ENCODE results near the gene GPATCH2.

The GPATCH2 gene

DNA sequence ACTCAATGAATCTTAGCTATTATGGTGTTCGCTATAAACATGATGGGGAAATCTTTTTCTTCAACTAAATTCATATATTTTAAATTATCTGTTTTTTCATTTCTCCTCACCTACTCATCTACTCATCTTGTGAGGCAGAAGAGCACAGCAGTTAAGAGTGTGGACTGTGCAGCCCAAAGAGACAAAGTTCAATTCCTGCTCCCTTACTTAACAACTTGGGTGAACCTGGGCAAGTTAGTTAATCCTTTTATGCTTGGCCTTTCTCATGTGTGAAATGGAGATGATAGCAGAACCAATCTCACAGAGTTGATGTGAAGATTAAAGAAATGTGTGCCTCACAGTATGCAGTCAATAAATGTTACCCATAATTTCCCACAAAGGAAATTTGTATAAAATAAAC, 168.2 kb downstream of the GPATCH2 start:
- Histone ChIP-seq H3K4me1 (ENCODE audit: control insufficient read depth, insufficient read depth, low read length, poor library complexity, severe bottlenecking) (no peaks in the 10 kb centered on the region), H3K27ac (ENCODE audit: insufficient read depth, low read length, poor library complexity, severe bottlenecking) (no peak overlapping the region), H3K9me3 (ENCODE audit: control insufficient read depth, low read length) (no peaks in the 10 kb centered on the region), H3K4me3 (ENCODE audit: insufficient read depth, low read depth, low read length, poor library complexity, severe bottlenecking) (no peak overlapping the region), H3K27me3 (replicated peaks; ENCODE audit: control insufficient read depth, insufficient read depth, low read length, poor library complexity, severe bottlenecking) (no peaks in the 10 kb centered on the region), H3K36me3 (ENCODE audit: control insufficient read depth, insufficient read depth, low read length) (no peaks in the 10 kb centered on the region)
- no peak for DNase-seq

DNA sequence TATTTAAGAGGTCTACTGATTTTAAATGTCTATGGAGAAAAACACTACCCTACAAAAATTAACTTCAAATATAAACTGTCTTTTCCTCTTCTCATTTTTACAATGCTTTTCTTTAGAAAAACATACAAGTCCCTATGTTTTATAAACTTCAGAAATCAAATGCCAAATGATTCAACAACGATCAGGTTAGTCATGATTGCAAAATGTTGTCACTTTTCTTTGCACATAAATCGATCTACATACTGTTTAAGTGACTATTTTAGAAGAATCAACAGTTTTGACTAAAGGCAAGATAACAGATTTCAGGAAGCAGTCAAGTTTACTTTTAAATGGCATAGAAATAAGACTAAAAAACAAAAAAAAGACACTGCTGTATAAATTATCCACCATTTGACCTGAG, 168.7 kb downstream of the GPATCH2 start:
- no peak overlapping the region for H3K4me3 ChIP-seq (ENCODE audit: insufficient read depth, low read depth, low read length, poor library complexity, severe bottlenecking)
- H3K36me3 ChIP-seq (ENCODE audit: control insufficient read depth, insufficient read depth, low read length) = no peaks in the 10 kb centered on the region
- H3K4me1 ChIP-seq (ENCODE audit: control insufficient read depth, insufficient read depth, low read length, poor library complexity, severe bottlenecking) = no peaks in the 10 kb centered on the region
- H3K27me3 ChIP-seq (replicated peaks; ENCODE audit: control insufficient read depth, insufficient read depth, low read length, poor library complexity, severe bottlenecking) = no peaks in the 10 kb centered on the region
- no peak for DNase-seq
- no peak overlapping the region for H3K27ac ChIP-seq (ENCODE audit: insufficient read depth, low read length, poor library complexity, severe bottlenecking)
- no peaks in the 10 kb centered on the region for H3K9me3 ChIP-seq (ENCODE audit: control insufficient read depth, low read length)

DNA sequence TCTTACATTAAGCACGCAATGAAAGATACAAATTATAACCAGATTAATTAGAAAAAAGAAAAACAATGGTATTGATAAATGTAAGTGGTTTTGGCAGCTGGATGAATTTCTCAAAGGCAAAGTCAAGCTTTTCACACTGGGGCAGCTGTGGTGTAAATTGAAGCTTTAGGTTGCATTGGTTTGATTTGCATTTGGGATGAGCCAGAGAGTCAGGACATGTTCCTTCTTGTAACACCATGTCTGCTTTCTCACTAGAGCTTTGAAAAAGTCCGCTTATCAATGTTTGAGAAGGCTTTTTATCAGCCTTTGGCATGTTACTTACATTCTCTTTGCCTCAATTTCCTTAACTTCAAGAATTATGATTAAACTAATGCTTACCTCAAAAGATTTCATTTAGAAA, 173.9 kb downstream of the GPATCH2 start:
- H3K4me3 ChIP-seq (ENCODE audit: insufficient read depth, low read depth, low read length, poor library complexity, severe bottlenecking) = no peak overlapping the region
- no peaks in the 10 kb centered on the region for H3K27me3 ChIP-seq (replicated peaks; ENCODE audit: control insufficient read depth, insufficient read depth, low read length, poor library complexity, severe bottlenecking)
- no peak overlapping the region for H3K27ac ChIP-seq (ENCODE audit: insufficient read depth, low read length, poor library complexity, severe bottlenecking)
- H3K9me3 ChIP-seq (ENCODE audit: control insufficient read depth, low read length) = no peaks in the 10 kb centered on the region
- DNase-seq = no peak
- no peaks in the 10 kb centered on the region for H3K4me1 ChIP-seq (ENCODE audit: control insufficient read depth, insufficient read depth, low read length, poor library complexity, severe bottlenecking)
- no peaks in the 10 kb centered on the region for H3K36me3 ChIP-seq (ENCODE audit: control insufficient read depth, insufficient read depth, low read length)

DNA sequence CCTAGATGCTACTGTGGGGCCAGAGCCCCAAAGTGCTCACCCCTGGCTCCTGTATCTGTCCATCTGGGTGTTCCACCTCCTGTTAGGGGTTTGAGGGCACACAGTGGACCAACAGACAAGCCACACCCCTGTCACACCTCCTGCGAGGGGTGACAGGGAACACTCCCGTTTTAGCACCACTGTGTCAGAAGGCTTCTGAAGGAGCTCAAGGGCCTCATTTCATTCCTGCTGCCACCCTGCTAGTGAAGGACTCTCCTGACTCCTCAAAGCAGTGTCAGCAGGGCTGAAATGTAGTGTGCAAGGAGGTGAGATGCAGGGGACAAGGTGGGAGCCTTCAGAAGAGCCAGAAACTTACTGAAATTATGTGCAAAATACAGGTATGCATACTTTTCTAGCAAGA, 174.6 kb downstream of the GPATCH2 start:
- no peak overlapping the region for H3K27ac ChIP-seq (ENCODE audit: insufficient read depth, low read length, poor library complexity, severe bottlenecking)
- DNase-seq = no peak
- H3K36me3 ChIP-seq (ENCODE audit: control insufficient read depth, insufficient read depth, low read length) = no peaks in the 10 kb centered on the region
- no peak overlapping the region for H3K4me3 ChIP-seq (ENCODE audit: insufficient read depth, low read depth, low read length, poor library complexity, severe bottlenecking)
- H3K4me1 ChIP-seq (ENCODE audit: control insufficient read depth, insufficient read depth, low read length, poor library complexity, severe bottlenecking) = no peaks in the 10 kb centered on the region
- H3K9me3 ChIP-seq (ENCODE audit: control insufficient read depth, low read length) = no peaks in the 10 kb centered on the region
- no peaks in the 10 kb centered on the region for H3K27me3 ChIP-seq (replicated peaks; ENCODE audit: control insufficient read depth, insufficient read depth, low read length, poor library complexity, severe bottlenecking)

DNA sequence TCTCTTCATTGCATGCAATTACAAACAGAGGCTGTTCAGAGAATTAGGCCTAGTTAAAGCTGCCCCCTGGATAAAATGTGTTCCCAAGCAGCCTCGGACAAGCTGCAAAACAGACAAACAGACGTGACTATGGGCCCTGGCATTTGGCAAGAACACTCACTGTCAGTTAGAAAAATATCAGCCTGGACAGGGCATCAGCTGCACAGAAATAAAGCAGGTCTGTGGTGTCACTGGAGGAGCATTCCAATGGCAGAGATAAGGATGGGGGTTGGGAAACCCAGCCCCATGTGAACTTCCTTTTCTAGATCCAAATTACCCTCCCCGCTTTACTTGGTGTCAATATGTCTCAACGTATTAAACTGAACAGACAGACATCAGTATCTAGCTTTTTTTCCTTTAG, 177.1 kb downstream of the GPATCH2 start:
- Histone ChIP-seq H3K27ac (ENCODE audit: insufficient read depth, low read length, poor library complexity, severe bottlenecking) (no peak overlapping the region), H3K9me3 (ENCODE audit: control insufficient read depth, low read length) (no peaks in the 10 kb centered on the region), H3K36me3 (ENCODE audit: control insufficient read depth, insufficient read depth, low read length) (no peaks in the 10 kb centered on the region), H3K27me3 (replicated peaks; ENCODE audit: control insufficient read depth, insufficient read depth, low read length, poor library complexity, severe bottlenecking) (no peaks in the 10 kb centered on the region), H3K4me3 (ENCODE audit: insufficient read depth, low read depth, low read length, poor library complexity, severe bottlenecking) (no peak overlapping the region), H3K4me1 (ENCODE audit: control insufficient read depth, insufficient read depth, low read length, poor library complexity, severe bottlenecking) (no peaks in the 10 kb centered on the region)
- DNase-seq = no peak

DNA sequence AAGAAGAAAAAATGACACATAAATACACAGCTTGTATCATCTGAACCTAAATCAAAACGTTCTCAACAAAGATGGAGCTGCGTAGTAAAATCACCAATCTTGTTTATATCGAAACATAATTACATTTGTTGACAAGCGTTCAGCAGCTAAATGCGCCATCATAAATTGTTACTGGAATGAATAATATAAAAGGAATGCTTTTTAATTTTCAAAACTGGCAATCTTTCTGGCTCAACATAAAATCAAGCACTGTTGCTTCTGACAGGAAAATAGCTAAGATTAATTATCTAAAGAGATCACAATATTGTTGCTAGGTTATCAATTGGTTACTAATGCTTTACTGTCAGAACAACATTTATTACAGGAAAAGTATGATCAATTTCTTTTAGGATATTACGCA, 181.5 kb downstream of the GPATCH2 start:
- H3K9me3 ChIP-seq (ENCODE audit: control insufficient read depth, low read length) = no peaks in the 10 kb centered on the region
- H3K4me1 ChIP-seq (ENCODE audit: control insufficient read depth, insufficient read depth, low read length, poor library complexity, severe bottlenecking) = no peaks in the 10 kb centered on the region
- H3K4me3 ChIP-seq (ENCODE audit: insufficient read depth, low read depth, low read length, poor library complexity, severe bottlenecking) = no peak overlapping the region
- no peaks in the 10 kb centered on the region for H3K36me3 ChIP-seq (ENCODE audit: control insufficient read depth, insufficient read depth, low read length)
- H3K27me3 ChIP-seq (replicated peaks; ENCODE audit: control insufficient read depth, insufficient read depth, low read length, poor library complexity, severe bottlenecking) = no peaks in the 10 kb centered on the region
- no peak for DNase-seq
- H3K27ac ChIP-seq (ENCODE audit: insufficient read depth, low read length, poor library complexity, severe bottlenecking) = no peak overlapping the region

DNA sequence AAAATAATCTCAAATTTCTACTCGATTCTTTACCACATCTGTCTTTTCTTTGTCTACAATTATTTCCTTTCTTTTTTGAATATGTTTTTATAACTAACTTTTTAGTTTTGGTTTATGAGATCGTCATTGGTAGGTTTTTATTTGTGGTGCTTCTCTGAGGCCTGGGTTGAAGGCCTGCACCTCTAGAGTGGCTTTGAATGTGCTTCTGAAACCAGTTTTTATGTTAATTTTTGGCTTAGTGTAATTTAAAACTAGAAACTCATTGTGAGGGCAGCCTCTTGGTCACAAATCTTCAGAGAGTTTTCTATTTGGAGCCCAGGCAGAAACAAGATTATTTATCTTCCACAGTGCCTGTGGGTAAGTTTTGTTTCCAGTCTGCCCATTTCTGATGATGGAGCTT, 187.0 kb downstream of the GPATCH2 start:
- no peak for DNase-seq
- no peak overlapping the region for H3K4me3 ChIP-seq (ENCODE audit: insufficient read depth, low read depth, low read length, poor library complexity, severe bottlenecking)
- no peaks in the 10 kb centered on the region for H3K27me3 ChIP-seq (replicated peaks; ENCODE audit: control insufficient read depth, insufficient read depth, low read length, poor library complexity, severe bottlenecking)
- H3K4me1 ChIP-seq (ENCODE audit: control insufficient read depth, insufficient read depth, low read length, poor library complexity, severe bottlenecking) = no peaks in the 10 kb centered on the region
- no peaks in the 10 kb centered on the region for H3K36me3 ChIP-seq (ENCODE audit: control insufficient read depth, insufficient read depth, low read length)
- H3K27ac ChIP-seq (ENCODE audit: insufficient read depth, low read length, poor library complexity, severe bottlenecking) = no peak overlapping the region
- H3K9me3 ChIP-seq (ENCODE audit: control insufficient read depth, low read length) = no peaks in the 10 kb centered on the region

DNA sequence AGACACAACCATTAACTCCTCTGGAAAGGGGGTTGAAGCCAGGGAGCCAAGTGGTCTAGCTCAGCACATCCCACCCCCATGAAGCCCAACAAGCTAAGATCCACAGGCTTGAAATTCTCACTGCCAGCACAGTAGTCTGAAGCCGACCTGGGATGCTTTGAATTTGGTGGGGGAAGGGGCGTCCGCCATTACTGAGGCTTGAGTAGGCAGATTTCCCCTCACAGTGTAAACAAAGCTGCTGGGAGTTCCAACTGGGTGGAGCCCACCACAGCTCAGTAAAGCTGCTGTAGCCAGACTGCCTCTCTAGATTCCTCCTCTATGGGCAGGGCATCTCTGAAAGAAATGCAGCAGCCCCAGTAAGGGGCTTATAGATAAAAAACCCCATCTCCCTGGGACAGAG, 193.5 kb downstream of the GPATCH2 start:
- Histone ChIP-seq H3K27me3 (replicated peaks; ENCODE audit: control insufficient read depth, insufficient read depth, low read length, poor library complexity, severe bottlenecking) (no peaks in the 10 kb centered on the region), H3K9me3 (ENCODE audit: control insufficient read depth, low read length) (no peaks in the 10 kb centered on the region), H3K4me3 (ENCODE audit: insufficient read depth, low read depth, low read length, poor library complexity, severe bottlenecking) (no peak overlapping the region), H3K4me1 (ENCODE audit: control insufficient read depth, insufficient read depth, low read length, poor library complexity, severe bottlenecking) (no peaks in the 10 kb centered on the region), H3K27ac (ENCODE audit: insufficient read depth, low read length, poor library complexity, severe bottlenecking) (no peak overlapping the region), H3K36me3 (ENCODE audit: control insufficient read depth, insufficient read depth, low read length) (no peaks in the 10 kb centered on the region)
- DNase-seq = no peak

DNA sequence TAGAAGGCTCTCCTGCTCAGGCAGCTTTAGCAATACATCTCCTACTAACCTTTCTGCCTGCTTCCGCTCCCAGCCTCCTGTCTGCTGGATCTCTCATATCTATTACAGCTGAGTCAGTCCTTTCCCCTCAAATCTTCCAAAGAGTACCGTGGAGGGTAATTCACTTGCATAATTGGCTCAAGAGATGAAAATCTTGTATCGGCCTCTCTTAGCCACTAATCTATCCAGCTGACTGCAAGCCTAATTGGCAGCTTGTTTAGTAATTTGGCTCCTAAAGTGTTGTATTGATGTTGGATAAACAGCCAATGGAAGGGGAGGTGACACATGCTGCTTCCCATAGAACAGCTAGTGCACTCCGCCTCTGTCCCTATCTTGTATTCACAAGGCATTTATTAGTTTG, 195.7 kb downstream of the GPATCH2 start:
- Histone ChIP-seq H3K4me1 (ENCODE audit: control insufficient read depth, insufficient read depth, low read length, poor library complexity, severe bottlenecking) (no peaks in the 10 kb centered on the region), H3K27ac (ENCODE audit: insufficient read depth, low read length, poor library complexity, severe bottlenecking) (no peak overlapping the region), H3K4me3 (ENCODE audit: insufficient read depth, low read depth, low read length, poor library complexity, severe bottlenecking) (no peak overlapping the region), H3K36me3 (ENCODE audit: control insufficient read depth, insufficient read depth, low read length) (no peaks in the 10 kb centered on the region), H3K27me3 (replicated peaks; ENCODE audit: control insufficient read depth, insufficient read depth, low read length, poor library complexity, severe bottlenecking) (no peaks in the 10 kb centered on the region), H3K9me3 (ENCODE audit: control insufficient read depth, low read length) (no peaks in the 10 kb centered on the region)
- DNase-seq = no peak

DNA sequence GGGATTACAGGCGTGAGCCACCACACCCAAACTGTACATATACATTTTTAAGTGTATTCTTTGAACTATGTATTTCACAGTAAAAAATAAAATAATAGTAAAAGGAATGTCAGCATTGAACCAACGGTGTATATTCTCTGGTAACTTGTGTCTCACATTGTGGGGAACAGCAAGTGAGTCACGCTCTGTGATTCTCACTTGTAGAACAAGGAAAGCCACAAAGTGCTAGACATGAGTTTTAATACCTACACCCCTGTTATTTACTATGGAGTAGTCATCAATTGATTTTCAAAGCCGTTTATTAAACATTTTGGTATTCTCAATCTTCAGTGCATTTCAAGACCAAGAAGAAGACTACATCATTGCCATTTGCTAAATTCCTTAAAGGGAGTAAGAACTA, 197.2 kb downstream of the GPATCH2 start:
- no peaks in the 10 kb centered on the region for H3K36me3 ChIP-seq (ENCODE audit: control insufficient read depth, insufficient read depth, low read length)
- no peaks in the 10 kb centered on the region for H3K27me3 ChIP-seq (replicated peaks; ENCODE audit: control insufficient read depth, insufficient read depth, low read length, poor library complexity, severe bottlenecking)
- H3K27ac ChIP-seq (ENCODE audit: insufficient read depth, low read length, poor library complexity, severe bottlenecking) = no peak overlapping the region
- DNase-seq = no peak
- H3K9me3 ChIP-seq (ENCODE audit: control insufficient read depth, low read length) = no peaks in the 10 kb centered on the region
- no peak overlapping the region for H3K4me3 ChIP-seq (ENCODE audit: insufficient read depth, low read depth, low read length, poor library complexity, severe bottlenecking)
- no peaks in the 10 kb centered on the region for H3K4me1 ChIP-seq (ENCODE audit: control insufficient read depth, insufficient read depth, low read length, poor library complexity, severe bottlenecking)

DNA sequence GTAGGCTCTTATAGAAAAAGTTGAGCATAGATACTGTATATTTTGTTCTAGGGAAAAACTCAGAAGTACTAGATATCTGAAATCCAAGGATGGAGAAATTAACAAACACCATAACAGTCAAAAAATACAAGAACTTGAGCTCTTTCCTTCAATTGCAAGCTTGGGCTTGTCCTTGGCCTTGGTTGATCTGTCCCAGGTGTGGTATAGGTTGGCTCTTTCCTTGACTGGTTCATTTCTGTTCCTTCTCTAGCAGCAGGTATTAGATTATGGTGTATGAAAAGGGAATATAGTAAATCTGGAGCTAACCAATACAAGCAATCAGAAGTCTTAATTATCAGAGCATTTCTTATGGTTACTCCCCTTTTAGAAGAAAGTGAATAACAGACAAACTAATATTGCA, 198.6 kb downstream of the GPATCH2 start:
- no peaks in the 10 kb centered on the region for H3K36me3 ChIP-seq (ENCODE audit: control insufficient read depth, insufficient read depth, low read length)
- H3K4me3 ChIP-seq (ENCODE audit: insufficient read depth, low read depth, low read length, poor library complexity, severe bottlenecking) = no peak overlapping the region
- no peaks in the 10 kb centered on the region for H3K27me3 ChIP-seq (replicated peaks; ENCODE audit: control insufficient read depth, insufficient read depth, low read length, poor library complexity, severe bottlenecking)
- DNase-seq = no peak
- no peaks in the 10 kb centered on the region for H3K4me1 ChIP-seq (ENCODE audit: control insufficient read depth, insufficient read depth, low read length, poor library complexity, severe bottlenecking)
- H3K27ac ChIP-seq (ENCODE audit: insufficient read depth, low read length, poor library complexity, severe bottlenecking) = no peak overlapping the region
- H3K9me3 ChIP-seq (ENCODE audit: control insufficient read depth, low read length) = no peaks in the 10 kb centered on the region
